ENCODE results near the gene TSPAN10.

Gene TSPAN10

GRCh38 chr17:81690549-81690948, 53.6 kb downstream of the TSPAN10 start:
- no peak for DNase-seq

- DNase-seq: no peak
These were observed 54.2 kb downstream of the TSPAN10 start for GRCh38 chr17:81691196-81691595.

GRCh38 chr17:81691608-81692007, 54.6 kb downstream of the TSPAN10 start:
- DNase-seq: no peak

GRCh38 chr17:81693509-81694210, 56.7 kb downstream of the TSPAN10 start:
- no peak for DNase-seq

- no peak for DNase-seq
These were observed 57.8 kb downstream of the TSPAN10 start for GRCh38 chr17:81694810-81695209.

GRCh38 chr17:81695211-81695610, 58.2 kb downstream of the TSPAN10 start:
- DNase-seq: no peak

GRCh38 chr17:81695801-81696200, 58.8 kb downstream of the TSPAN10 start:
- no peak for DNase-seq

GRCh38 chr17:81696218-81696941, 59.4 kb downstream of the TSPAN10 start:
- no peak for DNase-seq

- no peak for DNase-seq
These were observed 60.5 kb downstream of the TSPAN10 start for GRCh38 chr17:81697261-81698044.

All from activated gamma-delta T cell (primary cell).